HG02973 (cell line): ENCODE data around the gene KDM6B.

Source experiments
- ATAC-seq: cut with Tn5 transposase; IDR thresholded peaks from one replicate; pipeline ENCODE4 v1.9.1; 2021; ENCODE audit warnings: moderate library complexity; ENCODE audit not compliant: unreplicated experiment

The KDM6B gene

GRCh38 chr17:7818746-7819645 is 15.0 kb upstream of the KDM6B start:
- no peak for ATAC-seq

GRCh38 chr17:7820231-7820630 is 13.8 kb upstream of the KDM6B start:
- no peak for ATAC-seq

GRCh38 chr17:7822126-7822525 is 11.9 kb upstream of the KDM6B start:
- no peak for ATAC-seq

GRCh38 chr17:7823581-7824001 is 10.4 kb upstream of the KDM6B start:
- no peak for ATAC-seq

- ATAC-seq = no peak
Observed at GRCh38 chr17:7824021-7824924, 9.7 kb upstream of the KDM6B start.

- no peak for ATAC-seq
Observed at GRCh38 chr17:7825206-7825990, 8.6 kb upstream of the KDM6B start.

- no peak for ATAC-seq
Observed at GRCh38 chr17:7830616-7831015, 3.4 kb upstream of the KDM6B start.

GRCh38 chr17:7831233-7831632 is 2.8 kb upstream of the KDM6B start:
- no peak for ATAC-seq

GRCh38 chr17:7832431-7832830 is 1.6 kb upstream of the KDM6B start:
- ATAC-seq = no peak

- ATAC-seq = no peak
Observed at GRCh38 chr17:7833011-7833794, 814 bp upstream of the KDM6B start.

GRCh38 chr17:7834542-7834956 is 532 bp downstream of the KDM6B start:
- ATAC-seq = no peak

- ATAC-seq = peak; percentile 33
Observed at GRCh38 chr17:7834957-7835813, 1.2 kb downstream of the KDM6B start.

- ATAC-seq = peak; percentile 30
Observed at GRCh38 chr17:7835814-7836595, 2.0 kb downstream of the KDM6B start.

- no peak for ATAC-seq
Observed at GRCh38 chr17:7836596-7837407, 2.8 kb downstream of the KDM6B start.

- no peak for ATAC-seq
Observed at GRCh38 chr17:7837408-7838088, 3.5 kb downstream of the KDM6B start.

- no peak for ATAC-seq
Observed at GRCh38 chr17:7838090-7839075, 4.4 kb downstream of the KDM6B start.
